Measurements from ENCODE around the gene RET. TPM values are rescaled to one million over a fixed set of nuclear protein-coding genes. Genes with fewer than 3 reads are reported as not detected.
A peak's percentile ranks its signal among the peaks of the same experiment; 100 is the strongest.
"Not testable (repeated sequence)": the region's sequence is repeated elsewhere in the genome, so short reads cannot be mapped to it uniquely, and the experiment has no call there.

Gene RET
- total RNA-seq, 1 experiment from 2014 or later: under 0.01 TPM

GRCh38 chr10:43134126-43134905 lies 57.4 kb downstream of the RET start:
- DNase-seq (ENCODE audit: low read depth): no peak

- no peak for DNase-seq (ENCODE audit: low read depth)
These were observed 58.2 kb downstream of the RET start for GRCh38 chr10:43135064-43135463.

GRCh38 chr10:43135656-43136055 lies 58.8 kb downstream of the RET start:
- no peak for DNase-seq (ENCODE audit: low read depth)

GRCh38 chr10:43136432-43136831 lies 59.6 kb downstream of the RET start:
- DNase-seq (ENCODE audit: low read depth): no peak

- DNase-seq (ENCODE audit: low read depth): peak; percentile 33
These were observed 60.3 kb downstream of the RET start for GRCh38 chr10:43136995-43137716.

- peak; percentile 70 for DNase-seq (ENCODE audit: low read depth)
These were observed 60.8 kb downstream of the RET start for GRCh38 chr10:43137717-43138020.

- DNase-seq (ENCODE audit: low read depth): peak; percentile 87
These were observed 61.3 kb downstream of the RET start, which contains the start of gene CSGALNACT2 for GRCh38 chr10:43138021-43138756. CSGALNACT2 (plus strand) TSS chr10:43138445; CDS start chr10:43155150, 16,705 bp downstream.

GRCh38 chr10:43138757-43139241 lies 61.9 kb downstream of the RET start:
- DNase-seq (ENCODE audit: low read depth): peak; percentile 43

GRCh38 chr10:43141421-43141820 lies 64.6 kb downstream of the RET start:
- no peak for DNase-seq (ENCODE audit: low read depth)

GRCh38 chr10:43145311-43145710 lies 68.4 kb downstream of the RET start:
- no peak for DNase-seq (ENCODE audit: low read depth)

- not testable (repeated sequence) for DNase-seq (ENCODE audit: low read depth)
These were observed 69.1 kb downstream of the RET start for GRCh38 chr10:43145936-43146335.

- DNase-seq (ENCODE audit: low read depth): no peak
These were observed 74.5 kb downstream of the RET start for GRCh38 chr10:43151371-43151770.

GRCh38 chr10:43153901-43154300 lies 77.0 kb downstream of the RET start:
- DNase-seq (ENCODE audit: low read depth): no peak

- no peak for DNase-seq (ENCODE audit: low read depth)
These were observed 78.4 kb downstream of the RET start for GRCh38 chr10:43155221-43155620.

GRCh38 chr10:43155741-43156140 lies 78.9 kb downstream of the RET start:
- no peak for DNase-seq (ENCODE audit: low read depth)

- no peak for DNase-seq (ENCODE audit: low read depth)
These were observed 79.9 kb downstream of the RET start for GRCh38 chr10:43156590-43157341.

GRCh38 chr10:43158636-43159035 lies 81.8 kb downstream of the RET start:
- DNase-seq (ENCODE audit: low read depth): no peak

- peak; percentile 5 for DNase-seq (ENCODE audit: low read depth)
These were observed 83.4 kb downstream of the RET start for GRCh38 chr10:43160046-43160920.

- no peak for DNase-seq (ENCODE audit: low read depth)
These were observed 84.0 kb downstream of the RET start for GRCh38 chr10:43160921-43161255.

- no peak for DNase-seq (ENCODE audit: low read depth)
These were observed 85.7 kb downstream of the RET start for GRCh38 chr10:43162604-43163003.
